Neural progenitor cell (in vitro differentiated cells): Measurements from ENCODE around the gene AMFR.

Experiments used
- EZH2 ChIP-seq: fragments of 200-600 bp; sonication (generic); IDR thresholded peaks from 2 replicates; pipeline ENCODE4 v1.6.1; 2017; ENCODE audit warnings: antibody characterized with exemption, mild to moderate bottlenecking, moderate library complexity
- EZH2phosphoT487 ChIP-seq: fragments of 200-600 bp; sonication (generic); IDR thresholded peaks from 2 replicates; pipeline ENCODE4 v1.6.1; 2017; ENCODE audit warnings: antibody characterized with exemption
- TF ChIP-seq, protein P1 (sequence below): fragments of 200-600 bp; sonication (generic); IDR thresholded peaks from 2 replicates; pipeline ENCODE4 v1.5.1; 2017; ENCODE audit warnings: antibody characterized with exemption, mild to moderate bottlenecking

GRCh38 chr16:56426585-56426984, 1.2 kb upstream of the AMFR start:
- TF ChIP-seq, protein P1, sequence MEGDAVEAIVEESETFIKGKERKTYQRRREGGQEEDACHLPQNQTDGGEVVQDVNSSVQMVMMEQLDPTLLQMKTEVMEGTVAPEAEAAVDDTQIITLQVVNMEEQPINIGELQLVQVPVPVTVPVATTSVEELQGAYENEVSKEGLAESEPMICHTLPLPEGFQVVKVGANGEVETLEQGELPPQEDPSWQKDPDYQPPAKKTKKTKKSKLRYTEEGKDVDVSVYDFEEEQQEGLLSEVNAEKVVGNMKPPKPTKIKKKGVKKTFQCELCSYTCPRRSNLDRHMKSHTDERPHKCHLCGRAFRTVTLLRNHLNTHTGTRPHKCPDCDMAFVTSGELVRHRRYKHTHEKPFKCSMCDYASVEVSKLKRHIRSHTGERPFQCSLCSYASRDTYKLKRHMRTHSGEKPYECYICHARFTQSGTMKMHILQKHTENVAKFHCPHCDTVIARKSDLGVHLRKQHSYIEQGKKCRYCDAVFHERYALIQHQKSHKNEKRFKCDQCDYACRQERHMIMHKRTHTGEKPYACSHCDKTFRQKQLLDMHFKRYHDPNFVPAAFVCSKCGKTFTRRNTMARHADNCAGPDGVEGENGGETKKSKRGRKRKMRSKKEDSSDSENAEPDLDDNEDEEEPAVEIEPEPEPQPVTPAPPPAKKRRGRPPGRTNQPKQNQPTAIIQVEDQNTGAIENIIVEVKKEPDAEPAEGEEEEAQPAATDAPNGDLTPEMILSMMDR = no peak
- TF ChIP-seq EZH2 (no peak), EZH2phosphoT487 (no peak)
